Parathyroid adenoma (tissue), 2 donors: ENCODE results near the gene HHEX.

Experiments
- H2AFZ ChIP-seq: fragments of 300-600 bp; sonication (generic); one replicate; pipeline ENCODE4 v1.7.0; 2017; ENCODE audit warnings: antibody characterized with exemption, mild to moderate bottlenecking
- H3K27ac ChIP-seq: fragments of 300-600 bp; sonication (generic); one replicate; pipeline ENCODE4 v1.7.0; 2017
- H3K27me3 ChIP-seq: fragments of 300-600 bp; sonication (generic); one replicate; pipeline ENCODE4 v1.7.0; 2017; ENCODE audit warnings: low read length; ENCODE audit not compliant: control insufficient read depth, insufficient read depth
- H3K36me3 ChIP-seq: fragments of 300-600 bp; sonication (generic); one replicate; pipeline ENCODE4 v1.7.0; 2017; ENCODE audit warnings: low read length; ENCODE audit not compliant: control insufficient read depth, insufficient read depth
- H3K4me1 ChIP-seq: fragments of 300-600 bp; sonication (generic); one replicate; pipeline ENCODE4 v1.7.0; 2017; ENCODE audit warnings: control low read depth
- H3K4me2 ChIP-seq: fragments of 300-600 bp; sonication (generic); one replicate; pipeline ENCODE4 v1.7.0; 2017; ENCODE audit warnings: low read length
- H3K4me3 ChIP-seq: fragments of 300-600 bp; sonication (generic); one replicate; pipeline ENCODE4 v1.7.0; 2017; ENCODE audit warnings: low read depth, low read length
- H3K79me2 ChIP-seq: fragments of 300-600 bp; sonication (generic); one replicate; pipeline ENCODE4 v1.7.0; 2017; ENCODE audit warnings: control low read depth
- H3K9ac ChIP-seq: fragments of 300-600 bp; sonication (generic); one replicate; pipeline ENCODE4 v1.7.0; 2017; ENCODE audit warnings: mild to moderate bottlenecking
- H3K9me3 ChIP-seq: fragments of 300-600 bp; sonication (generic); one replicate; pipeline ENCODE4 v1.7.0; 2017; ENCODE audit warnings: low read length; ENCODE audit not compliant: control insufficient read depth
- CTCF ChIP-seq: fragments of 300-600 bp; sonication (generic); IDR thresholded peaks from one replicate; pipeline ENCODE4 v1.7.0; 2017; ENCODE audit warnings: antibody characterized with exemption, mild to moderate bottlenecking
- donor health status: primary hyperparathyroidism.

The HHEX gene

GRCh38 chr10:92688927-92689662 lies 660 bp upstream of the HHEX start:
- Histone ChIP-seq H3K27me3 (peaks cover 10% of the 10 kb centered on the region), H3K9ac (no peak overlapping the region), H3K27ac (peak overlapping the region; percentile 29), H3K36me3 (no peaks in the 10 kb centered on the region), H3K79me2 (no peaks in the 10 kb centered on the region), H3K4me3 (peak overlapping the region; percentile 59), H3K4me1 (no peaks in the 10 kb centered on the region), H2AFZ (peak overlapping the region; percentile 76), H3K9me3 (no peaks in the 10 kb centered on the region), H3K4me2 (peak overlapping the region; percentile 72)
- TF ChIP-seq CTCF = no peak

- Histone ChIP-seq H3K4me3 (peak overlapping the region; percentile 50), H3K9me3 (no peaks in the 10 kb centered on the region), H3K27me3 (peaks cover 10% of the 10 kb centered on the region), H2AFZ (peak overlapping the region; percentile 86), H3K4me2 (peak overlapping the region; percentile 45), H3K9ac (no peak overlapping the region), H3K79me2 (no peaks in the 10 kb centered on the region), H3K27ac (peak overlapping the region; percentile 26), H3K36me3 (no peaks in the 10 kb centered on the region), H3K4me1 (no peaks in the 10 kb centered on the region)
- no peak for TF ChIP-seq CTCF
Measured at GRCh38 chr10:92690211-92690914, 608 bp downstream of the HHEX start.

- no peak overlapping the region for H3K9ac ChIP-seq
- H3K79me2 ChIP-seq = no peaks in the 10 kb centered on the region
- no peaks in the 10 kb centered on the region for H3K4me1 ChIP-seq
- H2AFZ ChIP-seq = no peak overlapping the region
- peaks cover 10% of the 10 kb centered on the region for H3K27me3 ChIP-seq
- peak overlapping the region; percentile 39 for H3K27ac ChIP-seq
- no peaks in the 10 kb centered on the region for H3K9me3 ChIP-seq
- peak overlapping the region; percentile 27 for H3K4me3 ChIP-seq
- H3K4me2 ChIP-seq = peak overlapping the region; percentile 38
- no peak for TF ChIP-seq CTCF
- no peaks in the 10 kb centered on the region for H3K36me3 ChIP-seq
Measured at GRCh38 chr10:92690915-92691590, 1.3 kb downstream of the HHEX start.

GRCh38 chr10:92691591-92692079 lies 1.9 kb downstream of the HHEX start:
- no peak for TF ChIP-seq CTCF
- H3K79me2 ChIP-seq = no peaks in the 10 kb centered on the region
- peak overlapping the region; percentile 39 for H3K27ac ChIP-seq
- peak overlapping the region; percentile 38 for H3K4me2 ChIP-seq
- no peak overlapping the region for H2AFZ ChIP-seq
- no peak overlapping the region for H3K9ac ChIP-seq
- H3K27me3 ChIP-seq = peaks cover 10% of the 10 kb centered on the region
- no peaks in the 10 kb centered on the region for H3K4me1 ChIP-seq
- peak overlapping the region; percentile 27 for H3K4me3 ChIP-seq
- H3K36me3 ChIP-seq = no peaks in the 10 kb centered on the region
- H3K9me3 ChIP-seq = no peaks in the 10 kb centered on the region
